Activated naive CD4-positive, alpha-beta T cell treated with anti-CD3 and anti-CD28 coated beads for 36 hours (primary cell): ENCODE results near the gene EFCAB9. TPM values are rescaled to one million over a fixed set of nuclear protein-coding genes. Genes with fewer than 3 reads are reported as not detected.

ENCODE experiments used
- CTCF ChIA-PET: fragments of 350-600 bp; sonication (Branson Sonifier 250); formaldehyde crosslinking; loops from one replicate; lab custom pipeline; 2021; ENCODE audit warnings: antibody characterized with exemption; lab: Charles Lee
- DNase-seq: peaks from one replicate; pipeline ENCODE4 v3.0.0-alpha.2; 2020
- H3K27ac Mint-ChIP-seq: one replicate; pipeline ENCODE4 v1.8.0; 2021; ENCODE audit warnings: mild to moderate bottlenecking, mixed read lengths
- H3K27me3 Mint-ChIP-seq: one replicate; pipeline ENCODE4 v1.8.0; 2021; ENCODE audit warnings: low read depth, mixed read lengths
- H3K36me3 Mint-ChIP-seq: one replicate; pipeline ENCODE4 v1.8.0; 2021; ENCODE audit warnings: low read depth, mixed read lengths
- H3K4me1 Mint-ChIP-seq: one replicate; pipeline ENCODE4 v1.8.0; 2021; ENCODE audit warnings: low read depth, mixed read lengths
- H3K4me3 Mint-ChIP-seq: one replicate; pipeline ENCODE4 v1.8.0; 2021; ENCODE audit warnings: mild to moderate bottlenecking, moderate library complexity, mixed read lengths
- H3K9me3 Mint-ChIP-seq: one replicate; pipeline ENCODE4 v1.8.0; 2021; ENCODE audit warnings: mixed read lengths
- intact Hi-C: fragments of 100-400 bp; cut with micrococcal nuclease; formaldehyde crosslinking; loops from one replicate; pipeline ENCODE4 v1.15.1; 2023
- total RNA-seq, 2 experiments: library from RNA; stranded (reverse); gene quantifications; one replicate each; pipeline ENCODE4 v1.2.3, GENCODE V29; 2021

Gene EFCAB9
- total RNA-seq, 2 experiments from 2014 or later, result not detected

DNA sequence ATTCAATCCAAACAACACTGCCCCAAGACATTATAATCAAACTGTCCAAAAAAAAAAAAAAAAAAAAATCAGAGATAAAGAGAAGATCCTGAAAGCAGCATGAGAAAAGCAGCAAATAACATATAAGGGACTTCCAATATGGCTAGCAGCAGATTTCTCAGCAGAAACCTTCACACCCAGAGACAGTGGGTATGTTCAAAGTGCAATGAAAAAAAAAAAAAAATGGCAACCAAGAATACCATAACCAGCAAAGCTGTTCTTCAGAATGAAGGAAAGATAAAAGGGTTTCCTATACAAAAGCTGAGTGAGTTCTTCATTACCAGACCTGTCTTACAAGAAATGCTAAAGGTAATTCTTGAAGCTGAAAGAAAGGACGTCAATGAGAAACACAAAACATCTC is 57.4 kb downstream of the EFCAB9 start:
- Mint-ChIP-seq H3K27me3 (no peaks in the 10 kb centered on the region), H3K36me3 (peaks cover 21% of the 10 kb centered on the region), H3K4me1 (no peaks in the 10 kb centered on the region), H3K9me3 (peaks cover 29% of the 10 kb centered on the region), H3K27ac (no peak overlapping the region), H3K4me3 (no peak overlapping the region)
- intact Hi-C loops, result no loop called here
- CTCF ChIA-PET, result interaction anchor here (0.6 kb wide), 1 partner anchor 59 kb away, joined by 3 read pairs; no protein-coding TSS in a partner anchor
- no peak for DNase-seq

DNA sequence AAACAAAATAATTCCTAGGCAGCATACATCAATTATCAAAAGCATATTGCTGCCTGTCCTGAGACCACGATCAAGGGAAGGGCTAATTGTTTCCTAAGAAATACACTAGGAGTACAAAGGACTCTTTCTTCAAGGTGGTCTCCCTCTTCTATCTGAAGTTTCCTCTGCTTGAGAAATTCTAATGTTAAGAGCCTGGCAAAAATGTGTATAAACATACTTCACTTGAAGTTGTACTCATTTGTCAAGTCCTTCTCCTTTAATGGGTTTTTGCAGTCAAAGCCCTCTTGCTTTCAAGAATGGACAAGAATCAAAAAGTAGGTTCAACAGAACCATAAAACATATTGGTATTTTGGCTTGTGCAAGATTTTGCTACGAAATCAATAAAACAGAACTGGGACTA is 58.5 kb downstream of the EFCAB9 start:
- Mint-ChIP-seq H3K4me3 (no peak overlapping the region), H3K27me3 (no peaks in the 10 kb centered on the region)

More for the DNA sequence above, 58.5 kb downstream of the EFCAB9 start:
- H3K27ac Mint-ChIP-seq, result no peak overlapping the region
- DNase-seq, result no peak
- H3K9me3 Mint-ChIP-seq, result peaks cover 34% of the 10 kb centered on the region
- H3K36me3 Mint-ChIP-seq, result peaks cover 26% of the 10 kb centered on the region
- intact Hi-C loops, result no loop called here
- CTCF ChIA-PET, result interaction anchor here (0.5 kb wide), 1 partner anchor 165 kb away, joined by 4 read pairs; no protein-coding TSS in a partner anchor
- no peaks in the 10 kb centered on the region for H3K4me1 Mint-ChIP-seq

Other genes with a start within 250 kb of the EFCAB9 start
- 10 to 100 TPM; 32.8 to 35.5 TPM for gene FBXW11, start 187.5 kb upstream of the EFCAB9 start, total RNA-seq
- gene STK10, start 5.9 kb upstream of the EFCAB9 start, total RNA-seq, result 10 to 100 TPM; 44.7 to 55.1 TPM
- gene UBTD2, start 89.6 kb downstream of the EFCAB9 start, total RNA-seq, result 1 to 10 TPM; 2.3 to 2.6 TPM